ENCODE measurements around the gene IL34.
"Not testable (repeated sequence)": the region's sequence is repeated elsewhere in the genome, so short reads cannot be mapped to it uniquely, and the experiment has no call there.

Gene IL34

DNA sequence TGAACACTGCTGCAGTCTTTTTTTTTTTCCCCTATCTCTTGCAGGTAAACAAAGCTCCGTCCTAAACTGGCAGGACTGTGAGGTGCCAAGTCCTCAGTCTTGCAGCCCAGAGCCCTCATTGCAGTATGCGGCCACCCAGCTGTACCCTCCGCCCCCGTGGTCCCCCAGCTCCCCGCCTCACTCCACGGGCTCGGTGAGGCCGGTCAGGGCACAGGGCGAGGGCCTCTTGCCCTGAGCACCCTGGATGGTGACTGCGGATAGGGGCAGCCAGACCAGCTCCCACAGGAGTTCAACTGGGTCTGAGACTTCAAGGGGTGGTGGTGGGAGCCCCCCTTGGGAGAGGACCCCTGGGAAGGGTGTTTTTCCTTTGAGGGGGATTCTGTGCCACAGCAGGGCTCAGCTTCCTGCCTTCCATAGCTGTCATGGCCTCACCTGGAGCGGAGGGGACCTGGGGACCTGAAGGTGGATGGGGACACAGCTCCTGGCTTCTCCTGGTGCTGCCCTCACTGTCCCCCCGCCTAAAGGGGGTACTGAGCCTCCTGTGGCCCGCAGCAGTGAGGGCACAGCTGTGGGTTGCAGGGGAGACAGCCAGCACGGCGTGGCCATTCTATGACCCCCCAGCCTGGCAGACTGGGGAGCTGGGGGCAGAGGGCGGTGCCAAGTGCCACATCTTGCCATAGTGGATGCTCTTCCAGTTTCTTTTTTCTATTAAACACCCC is 13.8 kb downstream of the IL34 start:
- no peak for DNase-seq

DNA sequence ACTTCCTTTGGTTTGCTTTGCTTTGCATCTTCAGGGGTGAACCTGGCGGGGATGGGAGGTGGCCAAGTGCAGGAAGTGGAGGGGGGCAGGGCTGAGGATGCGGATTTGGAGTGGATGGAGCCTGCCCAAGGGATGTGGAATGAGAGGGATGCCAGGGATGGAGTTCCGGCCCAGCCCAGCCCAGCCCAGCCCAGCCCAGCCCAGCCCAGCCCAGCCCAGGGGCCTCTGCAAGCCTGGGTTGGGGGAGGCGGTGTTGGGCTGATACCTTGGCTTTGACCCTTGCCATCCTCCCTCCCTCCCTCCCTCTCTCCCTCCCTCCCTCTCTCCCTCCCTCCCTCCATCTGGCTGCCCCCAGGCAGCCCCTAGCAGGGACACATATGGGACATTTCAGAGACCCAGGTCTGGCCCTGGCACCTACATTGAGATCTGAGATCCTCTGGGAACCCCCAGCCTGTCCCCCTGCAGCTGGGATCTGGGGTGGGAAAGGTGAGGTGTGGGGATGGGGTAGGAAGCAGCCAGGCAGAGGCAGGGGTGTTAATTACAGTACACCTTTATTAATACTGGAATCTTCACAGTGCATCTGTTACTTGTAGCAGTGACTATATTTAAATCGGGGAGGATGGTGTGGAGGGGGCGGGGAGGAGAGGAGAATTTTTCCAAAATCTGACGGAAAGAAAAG is 14.5 kb downstream of the IL34 start:
- DNase-seq: no peak

DNA sequence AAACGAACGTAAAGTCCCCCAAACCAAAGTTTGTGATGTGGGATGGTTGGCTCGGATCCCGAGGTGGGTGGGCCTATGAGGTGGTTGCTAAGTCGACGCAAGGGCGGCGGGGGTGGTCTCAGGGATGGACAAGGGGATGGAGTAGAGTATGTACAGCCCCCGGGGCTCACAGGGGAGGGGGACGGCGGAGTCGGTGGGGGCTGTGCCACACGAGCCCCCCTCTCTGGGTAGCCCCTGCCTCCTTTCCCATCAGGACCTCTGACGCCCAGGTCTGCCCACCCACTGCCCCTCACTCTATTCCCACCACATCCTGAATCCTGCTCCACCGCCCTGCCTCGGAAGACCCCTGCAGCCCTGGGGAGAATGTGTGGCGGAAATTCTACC is 15.2 kb downstream of the IL34 start:
- DNase-seq: no peak

DNA sequence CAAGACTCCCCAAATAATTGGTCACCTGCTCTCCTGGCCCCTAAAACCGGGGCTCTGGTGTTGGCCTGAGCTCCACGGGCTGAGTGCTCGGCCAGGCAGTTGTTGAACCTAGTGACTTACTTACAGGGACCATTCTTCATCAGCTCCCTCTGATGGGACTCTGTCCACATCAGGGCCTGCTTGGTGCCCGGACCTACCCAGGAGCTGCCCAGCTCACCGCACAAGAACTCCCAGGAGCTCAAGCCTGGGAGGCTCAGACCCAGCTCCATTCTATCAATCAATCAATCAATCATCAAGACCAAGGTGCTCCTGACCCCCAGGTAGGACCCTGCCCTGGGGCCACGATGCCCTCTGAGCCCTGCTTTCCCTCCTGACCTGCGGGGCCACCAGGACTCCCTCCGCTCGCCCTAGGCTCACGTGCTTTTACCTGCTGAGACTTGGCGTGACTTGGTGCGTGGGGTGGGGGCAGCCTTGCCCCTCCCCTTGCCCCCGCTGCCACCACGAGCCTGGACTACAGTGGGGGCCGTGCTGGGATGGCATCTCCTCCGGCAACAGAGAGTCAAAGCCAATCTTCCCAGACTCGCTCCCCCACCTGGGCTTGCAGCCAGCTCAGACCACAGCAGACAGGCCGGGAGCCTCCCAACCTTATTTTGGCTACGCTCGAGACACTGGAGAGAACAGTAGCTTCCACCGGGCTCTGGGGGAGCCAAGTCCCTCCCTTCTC is 15.7 kb downstream of the IL34 start:
- DNase-seq: no peak

DNA sequence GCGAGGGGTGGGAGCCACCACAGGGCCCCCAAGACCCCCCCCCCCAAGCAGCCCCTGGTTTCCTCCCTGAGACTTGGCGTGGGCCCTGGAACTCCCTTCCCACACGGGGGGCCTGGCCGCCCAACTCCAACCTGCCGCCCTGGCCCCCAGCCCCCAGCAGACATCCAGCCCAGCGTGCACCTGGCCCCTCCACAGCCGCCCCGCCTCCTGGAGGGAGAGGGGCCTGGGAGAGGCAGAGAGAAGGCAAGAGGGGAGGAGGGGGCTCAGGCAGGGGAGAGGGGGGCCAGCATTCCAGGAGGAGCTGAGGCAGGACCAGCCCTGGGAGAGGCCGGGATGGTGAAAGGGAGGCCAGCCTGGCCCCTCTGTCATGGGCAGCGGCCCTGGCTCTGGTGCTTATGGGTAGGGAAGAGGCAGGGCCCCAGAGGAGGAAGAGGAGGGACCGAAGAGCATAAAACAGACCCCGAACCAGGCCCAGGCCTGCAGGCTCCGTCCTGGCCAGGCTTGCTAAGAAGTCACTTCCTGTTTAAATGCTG is 16.7 kb downstream of the IL34 start:
- DNase-seq: no peak

DNA sequence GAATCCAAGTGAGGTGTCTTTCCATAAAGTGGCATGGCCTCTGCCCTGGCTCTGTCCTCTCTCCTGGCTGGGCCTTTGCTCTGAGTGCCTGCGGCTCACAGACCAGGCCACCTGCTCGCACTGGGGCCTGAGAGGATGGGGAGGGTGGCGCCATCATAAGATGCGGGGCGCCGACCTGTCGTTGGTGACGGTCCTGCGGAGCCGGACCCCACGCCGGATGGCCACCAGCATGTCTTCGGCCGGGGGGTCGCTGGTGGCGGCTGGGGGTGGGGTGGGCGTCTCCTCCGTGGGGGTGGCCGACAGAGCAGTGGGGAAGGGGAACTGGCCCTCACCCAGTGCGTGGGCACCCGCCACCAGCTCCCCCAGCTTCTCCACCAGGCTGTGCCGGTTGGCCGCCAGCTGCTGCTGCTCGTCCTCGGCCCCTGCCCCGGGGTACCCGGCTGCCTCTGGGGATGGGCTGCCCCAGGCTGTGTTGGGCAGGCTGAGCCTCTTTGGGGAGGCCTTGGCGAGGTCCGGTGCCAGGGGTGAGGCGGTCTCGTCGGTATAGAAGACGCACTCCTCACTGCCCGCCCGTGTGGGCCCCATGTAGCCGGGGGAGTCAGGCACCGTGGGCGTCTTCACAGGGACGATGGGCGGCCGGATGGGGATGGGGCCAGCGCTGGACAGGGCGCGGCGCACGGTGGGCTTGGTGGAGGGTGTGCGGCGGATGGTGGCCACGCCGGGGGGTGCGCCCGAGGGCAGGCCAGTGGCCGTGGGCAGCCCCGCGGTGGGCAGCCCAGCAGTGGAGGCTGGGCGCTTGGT is 17.4 kb downstream of the IL34 start:
- DNase-seq: no peak

DNA sequence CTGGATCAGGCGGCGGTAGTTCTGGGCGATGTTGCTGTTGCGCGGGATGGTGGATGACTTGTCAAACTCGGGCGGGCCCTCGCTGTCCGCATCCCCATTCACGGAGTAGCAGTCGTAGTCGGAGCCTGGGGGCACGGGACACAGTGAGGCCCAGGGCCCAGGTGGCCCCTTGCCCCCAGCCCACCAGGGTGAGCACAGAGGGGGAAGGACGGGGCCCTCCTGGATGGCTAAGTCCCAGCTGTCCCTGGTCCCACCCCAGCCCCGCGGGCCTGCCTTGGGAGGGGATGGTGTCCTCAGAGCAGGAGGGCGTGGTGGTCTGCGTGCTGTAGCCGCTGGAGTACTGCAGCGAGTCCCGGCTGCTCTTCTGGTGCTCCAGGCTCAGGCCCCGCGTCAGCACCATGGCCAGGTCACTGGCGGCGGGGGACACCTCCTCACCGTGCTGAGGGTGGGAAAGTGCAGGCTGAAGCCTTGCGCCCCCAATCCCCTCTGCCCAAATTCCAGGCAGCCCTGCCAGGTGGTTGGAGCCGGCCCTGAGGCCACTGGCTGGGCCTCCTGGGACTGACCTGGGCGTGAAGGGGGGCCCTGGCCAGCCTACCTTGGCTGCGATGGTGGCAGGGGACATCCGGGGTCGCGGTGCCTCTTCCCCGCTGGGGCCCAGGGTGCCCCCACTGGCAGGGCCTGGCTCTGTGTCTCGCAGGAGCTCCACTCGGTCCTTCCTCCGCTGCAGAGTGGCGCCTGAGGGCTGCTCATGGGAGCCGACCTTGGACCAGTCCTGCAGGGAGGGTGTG is 18.2 kb downstream of the IL34 start:
- no peak for DNase-seq

DNA sequence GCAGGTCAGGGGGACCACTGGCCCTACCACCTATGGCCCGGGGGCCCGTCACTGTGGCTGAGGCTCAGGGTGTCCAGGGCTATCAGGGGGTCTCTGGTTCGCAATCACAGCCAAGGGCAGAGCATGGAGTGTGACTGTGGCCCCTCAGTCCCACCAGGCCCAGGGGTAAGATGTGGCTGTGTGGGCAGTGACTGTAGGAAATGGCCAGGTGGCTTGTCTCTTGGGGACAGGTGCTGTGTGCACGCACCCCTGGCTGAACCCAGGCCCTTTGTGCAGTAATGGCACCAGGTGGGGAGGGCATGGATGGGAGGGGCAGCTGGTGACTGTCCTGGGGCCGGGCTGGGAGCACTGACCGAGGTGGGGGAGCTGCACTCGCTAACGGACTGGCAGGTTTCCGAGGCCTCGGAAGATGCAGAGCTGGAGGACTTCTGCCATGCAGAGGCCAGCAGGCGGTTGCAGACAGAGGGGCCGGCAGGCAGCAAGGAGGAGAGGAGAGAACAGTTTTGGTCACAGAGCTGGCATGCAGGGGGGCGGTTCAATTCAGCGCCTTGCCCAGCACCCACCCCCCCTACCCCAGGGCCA is 18.8 kb downstream of the IL34 start:
- no peak for DNase-seq

DNA sequence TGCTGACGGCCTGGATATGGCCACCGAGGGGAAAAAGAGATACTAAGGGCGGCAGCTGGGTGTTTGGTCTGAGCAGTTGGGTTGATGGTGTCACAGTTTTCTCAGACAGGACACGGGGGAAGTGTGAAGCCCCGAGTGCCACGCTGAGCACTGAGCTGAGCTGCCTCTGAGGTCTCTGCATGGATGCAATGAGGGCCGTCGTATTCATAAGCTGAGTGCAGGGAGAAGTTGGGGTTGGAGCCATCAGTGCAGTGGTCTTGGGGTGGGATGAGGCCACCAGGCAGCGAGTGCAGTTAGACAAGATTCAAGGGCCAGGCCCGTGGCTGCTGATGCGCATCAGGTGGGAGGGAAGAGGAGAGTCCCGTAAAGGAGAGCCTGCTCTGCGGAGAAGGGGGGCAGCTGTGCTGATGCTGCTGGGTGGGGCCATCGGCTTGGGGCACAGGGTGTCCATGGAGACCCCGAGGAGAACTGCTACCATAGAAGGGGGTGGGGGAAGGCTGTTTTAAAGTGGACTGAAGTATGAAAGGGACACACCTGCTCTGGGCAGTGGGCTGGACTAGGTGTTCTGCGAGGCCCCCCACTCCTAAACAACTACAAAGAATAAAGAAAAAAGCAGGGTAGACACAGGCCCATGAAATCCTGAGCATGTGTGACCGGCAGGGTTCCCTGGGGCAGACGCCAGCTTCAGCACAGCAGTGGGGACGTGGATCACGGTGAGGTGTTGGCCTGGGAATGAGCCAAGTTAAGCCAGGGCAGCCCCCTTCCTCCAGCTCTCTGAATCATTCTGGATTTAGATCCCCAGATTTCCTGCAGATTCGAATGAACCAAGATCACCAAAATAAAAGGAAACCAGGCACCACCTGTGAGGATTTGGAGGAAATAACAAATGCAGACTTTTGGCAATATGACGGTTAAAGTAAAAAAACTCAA is 19.7 kb downstream of the IL34 start:
- no peak for DNase-seq

DNA sequence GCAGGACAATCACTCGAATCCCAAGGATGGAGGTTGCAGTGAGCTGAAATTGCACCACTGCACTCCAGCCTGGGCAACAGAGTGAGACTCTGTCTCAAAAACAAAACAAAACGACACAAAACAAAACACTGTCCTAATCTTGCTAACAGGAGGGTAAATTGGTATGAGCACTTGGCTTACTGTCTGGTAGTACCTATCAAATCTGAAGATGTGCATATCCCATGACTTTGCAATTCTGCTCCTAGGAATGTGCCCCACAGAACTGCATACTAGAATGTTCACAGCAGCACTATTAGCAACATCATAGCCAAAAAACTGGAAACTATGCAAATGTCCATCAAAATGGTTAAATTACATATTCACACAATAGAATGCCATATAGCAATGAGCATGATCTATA is 23.8 kb downstream of the IL34 start:
- no peak for DNase-seq

DNA sequence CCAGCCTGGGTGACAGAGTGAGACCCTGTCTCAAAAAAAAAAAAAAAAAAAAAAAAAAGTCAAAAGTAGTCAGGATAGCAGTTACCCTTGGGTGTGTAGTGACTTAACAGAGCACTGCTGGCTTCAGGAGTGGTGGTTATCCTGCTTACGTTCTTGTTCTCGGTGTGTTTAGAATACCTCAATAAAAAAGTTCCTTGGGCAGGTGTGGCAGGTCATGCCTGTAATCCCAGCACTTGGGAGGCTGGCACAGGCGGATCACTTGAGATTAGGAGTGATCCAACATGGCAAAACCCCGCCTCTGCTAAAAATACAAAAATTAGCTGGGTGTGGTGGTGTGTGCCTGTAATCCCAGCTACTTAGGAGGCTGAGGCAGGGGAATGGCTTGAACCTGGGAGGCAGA is 24.6 kb downstream of the IL34 start:
- DNase-seq: not testable (repeated sequence)

DNA sequence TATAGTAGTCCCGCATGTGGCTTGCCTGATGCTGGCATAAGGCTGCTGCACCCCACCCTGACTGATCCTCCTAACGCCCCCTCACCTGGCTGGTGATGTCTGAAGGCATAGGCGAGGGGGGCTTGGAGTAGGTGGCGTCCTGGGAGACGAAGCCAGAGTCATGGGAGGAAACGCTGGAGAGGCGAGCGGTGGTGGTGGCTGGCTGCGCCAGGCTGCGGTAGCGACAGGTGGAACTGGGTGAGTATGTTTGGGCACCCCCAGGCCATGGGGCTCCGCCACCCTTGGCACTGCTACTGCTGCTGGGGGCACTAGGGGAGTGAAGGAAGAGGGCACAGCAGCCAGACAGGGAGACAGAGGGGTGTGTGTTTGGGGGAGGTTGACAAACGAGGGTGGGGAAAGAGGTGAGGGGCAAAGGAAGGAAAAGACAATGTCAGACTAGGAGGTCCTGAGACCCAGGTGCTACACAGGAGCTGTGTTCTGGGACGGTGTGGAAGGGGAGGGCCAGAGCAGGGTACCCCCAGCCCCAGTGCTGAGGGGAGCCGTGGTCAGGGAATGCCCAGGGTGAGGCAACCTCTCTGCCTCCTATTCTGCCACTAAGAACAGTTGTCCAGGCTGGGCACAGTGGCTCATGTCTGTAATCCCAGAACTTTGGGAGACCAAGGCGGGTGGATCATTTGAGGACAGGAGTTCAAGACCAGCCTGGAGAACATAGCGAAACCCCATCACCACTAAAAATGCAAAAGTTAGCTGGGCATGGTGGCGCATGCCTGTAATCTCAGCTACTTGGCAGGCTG is 28.1 kb downstream of the IL34 start:
- DNase-seq: no peak

DNA sequence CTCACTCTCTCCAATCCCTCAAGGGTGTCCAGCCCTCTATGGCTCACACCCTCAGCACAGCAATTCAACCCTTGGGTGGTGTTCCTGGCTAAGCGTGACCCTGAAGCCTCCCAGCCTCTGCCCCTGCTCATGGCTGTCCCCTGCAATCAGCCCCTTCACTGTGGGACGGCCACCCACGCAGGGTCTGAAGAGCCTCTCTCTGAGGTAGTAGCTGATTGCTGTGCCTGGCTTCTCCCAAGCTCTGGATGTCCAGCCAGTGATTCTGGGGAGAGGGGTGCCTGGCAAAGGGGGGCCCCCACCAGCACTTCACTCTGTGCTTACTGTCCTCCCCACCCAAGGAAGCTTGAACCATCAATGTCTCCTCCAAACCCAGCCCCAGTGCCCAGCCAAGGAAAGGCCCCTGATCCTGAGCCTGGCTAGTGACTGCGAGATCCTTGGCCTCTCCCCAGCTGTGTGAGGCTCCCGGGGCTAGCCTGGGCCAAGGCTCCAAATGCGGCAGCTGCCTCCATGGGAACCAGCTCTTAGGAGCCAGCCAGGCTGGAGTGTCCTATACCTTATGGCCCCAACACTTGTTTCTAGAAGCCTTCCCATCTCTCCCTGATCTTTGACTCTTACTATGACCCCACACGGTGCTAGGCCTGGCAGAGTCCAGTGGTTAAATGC is 29.6 kb downstream of the IL34 start:
- no peak for DNase-seq

DNA sequence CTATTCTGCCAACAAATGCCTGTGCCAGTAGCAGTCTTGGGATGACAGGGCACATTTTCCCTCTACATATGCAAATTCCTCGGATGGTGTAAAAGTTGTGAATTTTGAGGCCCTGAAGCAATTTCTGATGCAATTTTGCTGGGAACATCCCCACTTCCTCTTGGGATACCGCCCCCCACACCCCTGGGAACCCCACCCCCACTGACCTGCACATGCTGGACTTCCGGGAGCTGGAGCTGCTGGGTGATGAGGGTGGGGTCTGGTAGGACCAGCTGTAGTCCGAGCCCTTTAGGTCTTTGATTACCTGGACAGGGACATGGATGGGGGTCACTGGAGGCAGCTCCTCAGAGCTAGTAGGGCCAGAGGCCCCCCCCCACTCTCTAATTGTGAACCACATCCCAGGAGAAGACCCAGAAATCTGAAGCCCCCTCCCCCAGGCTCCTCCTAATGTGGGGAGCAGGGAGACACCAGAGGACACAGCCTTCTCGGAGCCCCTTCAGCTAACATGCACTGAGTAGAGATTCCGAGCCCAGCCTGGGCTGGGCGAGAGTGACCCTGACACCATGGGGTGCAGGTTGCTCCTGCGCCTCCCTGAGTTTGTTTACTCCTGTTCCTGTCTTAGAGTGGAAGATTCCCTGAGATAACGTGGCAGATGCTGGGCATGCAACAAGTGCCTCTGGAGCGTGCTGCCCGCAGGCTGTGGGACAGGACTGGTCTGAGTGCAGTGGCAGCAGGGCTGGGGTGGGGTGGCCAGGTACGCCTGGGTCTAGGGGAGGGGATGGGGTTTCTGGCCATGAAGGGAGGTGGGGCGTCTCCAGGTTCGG is 30.5 kb downstream of the IL34 start:
- DNase-seq: no peak

DNA sequence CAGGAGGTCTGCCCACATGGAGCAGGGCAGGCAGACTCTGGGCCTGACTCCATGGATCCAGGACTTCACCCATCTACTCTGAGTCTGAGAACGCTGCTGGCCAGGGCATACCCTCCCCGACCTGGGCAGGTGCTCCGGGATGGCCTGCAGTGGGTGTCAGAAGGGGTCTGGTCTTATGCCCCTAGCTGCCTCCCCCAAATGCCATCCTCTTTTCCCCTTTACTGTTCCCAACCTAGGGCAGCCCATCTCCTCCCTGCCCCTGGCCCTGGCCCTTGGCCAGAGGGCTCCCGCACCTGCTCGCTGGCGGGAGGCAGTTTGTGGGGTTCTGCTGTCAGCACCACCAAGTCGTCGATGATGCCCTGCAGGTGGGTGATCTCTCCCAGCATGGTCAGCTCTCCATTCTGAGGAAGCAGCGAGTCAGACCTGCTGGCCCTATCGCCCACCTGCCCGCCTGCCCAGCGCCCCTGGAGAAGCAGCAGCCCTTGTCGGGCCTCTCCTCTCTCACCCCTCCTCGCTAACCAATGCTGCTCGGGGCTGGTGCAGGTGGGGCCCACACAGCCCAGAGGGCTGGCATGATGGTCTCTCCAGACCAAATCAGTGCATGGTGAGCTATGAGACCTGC is 31.3 kb downstream of the IL34 start:
- DNase-seq: no peak

DNA sequence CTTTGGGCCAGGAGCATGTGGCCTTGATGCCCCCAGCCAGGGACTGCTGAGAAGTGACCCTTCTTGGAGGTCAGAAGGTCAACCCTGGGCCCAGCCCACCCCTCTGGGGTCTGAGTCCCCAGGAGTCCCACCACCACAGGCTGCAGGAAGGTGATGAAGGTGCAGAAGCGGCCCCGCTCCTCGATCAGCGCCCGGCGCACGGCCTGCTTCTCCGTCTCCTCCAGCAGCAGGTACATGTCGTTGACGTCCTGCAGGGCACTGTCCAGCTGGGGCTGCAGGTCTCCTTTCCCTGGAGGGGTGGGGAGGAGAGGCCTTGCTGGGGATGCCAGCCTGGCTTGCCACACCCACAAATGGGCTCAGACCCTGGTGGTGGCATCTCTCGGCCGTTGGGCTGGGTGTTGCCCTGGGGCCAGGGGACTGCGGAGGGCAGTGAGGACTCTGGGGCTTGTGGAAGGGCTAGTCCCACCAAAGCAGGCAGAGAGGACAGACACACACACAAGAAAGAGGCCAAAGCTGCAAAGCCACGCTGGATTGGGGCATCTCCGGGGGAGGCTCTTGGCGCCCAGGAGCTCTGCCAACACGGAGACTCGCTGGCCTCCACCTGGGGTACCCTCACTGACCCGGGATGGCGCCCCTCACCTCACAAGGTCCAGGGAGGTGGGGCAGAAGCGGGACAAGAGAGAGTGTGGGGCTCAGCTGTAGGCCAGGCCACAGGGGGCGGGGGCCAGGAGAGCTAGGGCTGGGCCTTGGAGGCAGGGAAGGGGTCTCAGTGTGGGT is 31.9 kb downstream of the IL34 start:
- DNase-seq: no peak

Data from NCI-H1930 (cell line).